Muscle layer of colon (tissue), 2 donors: ENCODE results near the gene HELB.

Experiments
- H3K27ac ChIP-seq: one replicate; pipeline ENCODE4 v1.7.0; 2013; ENCODE audit warnings: low read depth, mild to moderate bottlenecking, low read length, moderate library complexity
- H3K27me3 ChIP-seq, 2 donors: one replicate each; pipeline ENCODE4 v1.7.0; 2013; ENCODE audit warnings: low read length in 2 of 2, mild to moderate bottlenecking in 2 of 2; ENCODE audit not compliant: insufficient read depth in 2 of 2, control insufficient read depth in 1 of 2
- H3K36me3 ChIP-seq: one replicate; pipeline ENCODE4 v1.7.0; 2013; ENCODE audit warnings: mild to moderate bottlenecking, low read length; ENCODE audit not compliant: insufficient read depth
- H3K4me1 ChIP-seq: one replicate; pipeline ENCODE4 v1.7.0; 2013; ENCODE audit warnings: mild to moderate bottlenecking, low read length; ENCODE audit not compliant: insufficient read depth
- H3K4me3 ChIP-seq, 2 donors: one replicate each; pipeline ENCODE4 v1.7.0; 2013; ENCODE audit warnings: low read length in 2 of 2, low read depth in 1 of 2, mild to moderate bottlenecking in 1 of 2, moderate library complexity in 1 of 2
- H3K9ac ChIP-seq: one replicate; pipeline ENCODE4 v1.7.0; 2013; ENCODE audit warnings: low read length
- H3K9me3 ChIP-seq: one replicate; pipeline ENCODE4 v1.7.0; 2013; ENCODE audit warnings: mild to moderate bottlenecking, low read length
- donor health status: abdominal sarcoma.
- donor health status: Adenocarcinoma of cecum.

HELB gene

GRCh38 chr12:66367015-66367667 is 64.8 kb downstream of the HELB start:
- no peak overlapping the region for H3K9ac ChIP-seq
- H3K9me3 ChIP-seq, result no peaks in the 10 kb centered on the region
- H3K27ac ChIP-seq, result no peak overlapping the region
- H3K4me3 ChIP-seq, result no peak overlapping the region
- H3K36me3 ChIP-seq, result peaks cover 4% of the 10 kb centered on the region
- no peaks in the 10 kb centered on the region for H3K27me3 ChIP-seq
- no peaks in the 10 kb centered on the region for H3K4me1 ChIP-seq

- Histone ChIP-seq H3K4me1 (no peaks in the 10 kb centered on the region), H3K9ac (no peak overlapping the region), H3K4me3 (no peak overlapping the region), H3K36me3 (peaks cover 4% of the 10 kb centered on the region), H3K27ac (no peak overlapping the region), H3K9me3 (no peaks in the 10 kb centered on the region), H3K27me3 (no peaks in the 10 kb centered on the region)
Observed at GRCh38 chr12:66371982-66372381, 69.7 kb downstream of the HELB start.

DNA sequence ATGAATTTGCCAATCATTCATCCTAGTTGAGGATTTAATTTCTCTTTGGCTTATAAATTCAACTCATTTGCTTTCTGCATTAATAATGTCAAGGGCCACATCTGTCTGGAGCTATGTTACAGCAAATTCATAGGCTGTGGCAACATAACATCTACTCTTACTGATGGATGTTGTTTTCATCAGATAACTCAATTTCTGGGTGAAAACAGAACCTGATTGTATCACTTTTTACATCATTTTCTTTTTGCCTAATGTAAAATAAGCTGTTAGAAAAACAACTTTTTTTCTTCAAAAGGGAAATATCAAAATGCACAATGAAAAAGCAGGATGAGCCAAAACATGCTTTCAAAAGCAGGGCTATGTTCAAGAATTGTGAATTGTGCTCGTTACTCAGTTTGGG is 73.3 kb downstream of the HELB start:
- no peaks in the 10 kb centered on the region for H3K9me3 ChIP-seq

GRCh38 chr12:66379616-66380015 is 77.3 kb downstream of the HELB start:
- Histone ChIP-seq H3K27ac (no peak overlapping the region), H3K27me3 (no peaks in the 10 kb centered on the region), H3K4me3 (no peak overlapping the region), H3K4me1 (no peaks in the 10 kb centered on the region), H3K9me3 (no peaks in the 10 kb centered on the region), H3K36me3 (peaks cover 6% of the 10 kb centered on the region), H3K9ac (no peak overlapping the region)

More for the DNA sequence above, 73.3 kb downstream of the HELB start:
- Histone ChIP-seq H3K36me3 (peaks cover 4% of the 10 kb centered on the region), H3K27ac (no peak overlapping the region), H3K4me1 (no peaks in the 10 kb centered on the region), H3K27me3 (no peaks in the 10 kb centered on the region), H3K9ac (no peak overlapping the region), H3K4me3 (no peak overlapping the region)

- Histone ChIP-seq H3K9ac (no peak overlapping the region), H3K27ac (no peak overlapping the region), H3K36me3 (peaks cover 6% of the 10 kb centered on the region), H3K4me1 (no peaks in the 10 kb centered on the region), H3K9me3 (no peaks in the 10 kb centered on the region), H3K4me3 (no peak overlapping the region), H3K27me3 (no peaks in the 10 kb centered on the region)
Observed at GRCh38 chr12:66380769-66381535, 78.7 kb downstream of the HELB start.

- Histone ChIP-seq H3K9me3 (no peaks in the 10 kb centered on the region), H3K9ac (no peak overlapping the region), H3K4me1 (no peaks in the 10 kb centered on the region), H3K27me3 (no peaks in the 10 kb centered on the region), H3K36me3 (peaks cover 6% of the 10 kb centered on the region), H3K27ac (no peak overlapping the region), H3K4me3 (no peak overlapping the region)
Observed at GRCh38 chr12:66387117-66387516, 84.8 kb downstream of the HELB start.
